OCI-LY1 (cell line): Measurements from ENCODE around the gene ZBTB17.

Experiments
- CTCF ChIP-seq: fragments of 200-600 bp; sonication (generic), shearing (Covaris generic); IDR thresholded peaks from 2 replicates; pipeline ENCODE4 v1.5.1; 2017; ENCODE audit warnings: mild to moderate bottlenecking, antibody characterized with exemption, low read length, moderate library complexity, mixed read lengths
- EZH2 ChIP-seq: fragments of 200-600 bp; sonication (generic), shearing (Covaris generic); IDR thresholded peaks from 2 replicates; pipeline ENCODE4 v1.8.0; 2017; ENCODE audit warnings: borderline replicate concordance, mixed run types, mild to moderate bottlenecking, antibody characterized with exemption, low read length, moderate library complexity, mixed read lengths

- TF ChIP-seq CTCF (no peak), EZH2 (no peak)
Observed at GRCh38 chr1:15945011-15945831, 30.7 kb downstream of the ZBTB17 start.
